ENCODE results near the gene ZDHHC11B. TPM values are rescaled to one million over a fixed set of nuclear protein-coding genes. Genes with fewer than 3 reads are reported as not detected.
A peak's percentile ranks its signal among the peaks of the same experiment; 100 is the strongest.

The ZDHHC11B gene
- total RNA-seq, 1 experiment from 2014 or later, result 1.4 TPM

- no peak overlapping the region for H2AFZ ChIP-seq (ENCODE audit: low read length)
- H3K23ac ChIP-seq (ENCODE audit: insufficient read length, low read depth, low read length), result no peak overlapping the region
- WGBS (ENCODE audit: extremely low coverage, insufficient read length, low lambda C conversion rate), result no CpG with 5 or more reads among the region's 42 CpGs
- H2BK12ac ChIP-seq (ENCODE audit: insufficient read length, low read depth, low read length), result no peak overlapping the region
- no peaks in the 10 kb centered on the region for H3K23me2 ChIP-seq (ENCODE audit: insufficient read length, low read depth, low read length, poor library complexity, severe bottlenecking)
- H2AK5ac ChIP-seq (ENCODE audit: insufficient read length, low read length), result no peak overlapping the region
- DNase-seq, result peak; percentile 36
- H3K4me1 ChIP-seq (ENCODE audit: insufficient read depth, low read length), result no peaks in the 10 kb centered on the region
- H3K4me2 ChIP-seq (ENCODE audit: insufficient read depth, insufficient read length, low read length), result no peak overlapping the region
- no peak overlapping the region for H3K18ac ChIP-seq (ENCODE audit: insufficient read length, low read depth, low read length)
- H3K4me1 Mint-ChIP-seq, result no peaks in the 10 kb centered on the region; a peak in 1 of 4 replicates
- no peak overlapping the region for H2BK15ac ChIP-seq (ENCODE audit: low read depth, low read length)
- no peak overlapping the region for H2BK5ac ChIP-seq (ENCODE audit: insufficient read length, low read length)
- H2BK120ac ChIP-seq (ENCODE audit: low read depth, low read length, poor library complexity, severe bottlenecking), result no peak overlapping the region
- H3K4ac ChIP-seq (ENCODE audit: low read depth, low read length), result no peak overlapping the region
- H3T11ph ChIP-seq (ENCODE audit: low read length), result no peak overlapping the region
- no peaks in the 10 kb centered on the region for H3K79me2 ChIP-seq (ENCODE audit: insufficient read depth, low read length)
- TF ChIP-seq CTCF (conservative IDR thresholded peaks at IDR 0.05), result no peak
- no peak overlapping the region for H4K8ac ChIP-seq (replicated peaks; ENCODE audit: insufficient read length, low read depth, low read length)
- H3K4me3 Mint-ChIP-seq, result no peak overlapping the region; a peak in 1 of 5 replicates
- H3K9me3 ChIP-seq (ENCODE audit: control insufficient read depth, low read depth, low read length), result no peaks in the 10 kb centered on the region
- no peak overlapping the region for H4K91ac ChIP-seq (ENCODE audit: insufficient read length, low read depth, low read length)
- no peak overlapping the region for H3K27ac ChIP-seq (ENCODE audit: insufficient read length, low read depth, low read length)
- no peak overlapping the region for H2BK20ac ChIP-seq (ENCODE audit: low read depth, low read length, poor library complexity, severe bottlenecking)
- no peak overlapping the region for H3K56ac ChIP-seq (ENCODE audit: insufficient read length, low read depth, low read length)
- no peaks in the 10 kb centered on the region for H3K79me1 ChIP-seq (ENCODE audit: insufficient read depth, low read depth, low read length, poor library complexity, severe bottlenecking)
- H3K27me3 ChIP-seq (ENCODE audit: insufficient read depth, low read length), result no peaks in the 10 kb centered on the region
- peak overlapping the region in 1 of 3 experiments; percentile 10; a peak in 1 of 7 replicates for H3K27ac Mint-ChIP-seq
- H4K20me1 ChIP-seq (ENCODE audit: control insufficient read depth, insufficient read depth, insufficient read length), result no peaks in the 10 kb centered on the region
- H3K36me3 Mint-ChIP-seq (ENCODE audit: insufficient read depth in 1 of 3, low read depth in 3 of 3), result peaks cover 0 to 3% (median 2%) of the 10 kb centered on the region in 3 experiments; a peak in 4 of 7 replicates
- no peak overlapping the region; the same call in 1 of the 2 replicates for H3K14ac ChIP-seq (ENCODE audit: insufficient read depth, low read length)
- H4K5ac ChIP-seq (ENCODE audit: insufficient read length, low read depth, low read length), result no peak overlapping the region
- peaks cover 0 to 4% of the 10 kb centered on the region in 2 experiments; a peak in 2 of 5 replicates for H3K9me3 Mint-ChIP-seq
- peaks cover 10% of the 10 kb centered on the region for H3K27me3 Mint-ChIP-seq (ENCODE audit: low read depth)
- H3K9ac ChIP-seq (ENCODE audit: extremely low read depth, insufficient read length, low read length), result no peak overlapping the region
Measured at GRCh38 chr5:776862-777711, 7.4 kb downstream of the ZDHHC11B start.
